ENCODE measurements around the gene PLXDC1. TPM values are rescaled to one million over a fixed set of nuclear protein-coding genes. Genes with fewer than 3 reads are reported as not detected.

Gene PLXDC1
- total and polyA plus RNA-seq, 2 experiments from 2014 or later: 0.28 to 0.91 TPM

GRCh38 chr17:39178536-39178935 lies 27.1 kb upstream of the PLXDC1 start:
- no peak overlapping the region for H3K4me3 Mint-ChIP-seq
- H3K27me3 ChIP-seq (ENCODE audit: insufficient read depth): no peaks in the 10 kb centered on the region
- no peaks in the 10 kb centered on the region; the same call in 2 of the 3 replicates for H3K9me3 Mint-ChIP-seq
- peaks cover 34% of the 10 kb centered on the region for H3K36me3 Mint-ChIP-seq (ENCODE audit: low read depth)
- DNase-seq (ENCODE audit: low spot score) (no peak), ATAC-seq (no peak)
- H4K20me1 ChIP-seq (replicated peaks; ENCODE audit: insufficient read depth): no peaks in the 10 kb centered on the region; the same call in 1 of the 2 replicates
- no peak overlapping the region for H3K4me2 ChIP-seq
- H3F3A ChIP-seq (replicated peaks; ENCODE audit: low read depth): peaks cover 17% of the 10 kb centered on the region
- H3K4me3 ChIP-seq: no peak overlapping the region
- H3K4me1 ChIP-seq (ENCODE audit: insufficient read depth): peaks cover 15% of the 10 kb centered on the region
- peaks cover 21% of the 10 kb centered on the region for H3K27me3 Mint-ChIP-seq (ENCODE audit: insufficient read depth, low read depth, poor library complexity)
- no peak overlapping the region for H2AFZ ChIP-seq
- no peak overlapping the region for H3K27ac ChIP-seq (ENCODE audit: low read depth)
- no peaks in the 10 kb centered on the region for H3K79me2 ChIP-seq (replicated peaks; ENCODE audit: insufficient read depth)
- no peaks in the 10 kb centered on the region for H3K9me2 ChIP-seq (ENCODE audit: insufficient read depth)
- H3K4me1 Mint-ChIP-seq: peaks cover 33% of the 10 kb centered on the region
- TF ChIP-seq REST (IDR thresholded peaks at IDR 0.05; ENCODE audit: unreplicated experiment): no peak
- TF ChIP-seq ZNF114 (CRISPR knock-in tag; IDR thresholded peaks at IDR 0.05): no peak
- no peak for TF ChIP-seq ZNF331 (CRISPR knock-in tag; IDR thresholded peaks at IDR 0.05; ENCODE audit: low read depth)
- no peak for TF ChIP-seq CTCF (conservative IDR thresholded peaks at IDR 0.05; ENCODE audit: low read depth in 2 of 2)
- TF ChIP-seq JUNB (IDR thresholded peaks at IDR 0.05; ENCODE audit: unreplicated experiment): no peak
- TF ChIP-seq EZH2phosphoT487 (IDR thresholded peaks at IDR 0.05; ENCODE audit: unreplicated experiment): no peak
- no peak for TF ChIP-seq POLR2AphosphoS5 (IDR thresholded peaks at IDR 0.05; ENCODE audit: low read depth)
- no peak for TF ChIP-seq ETS1 (IDR thresholded peaks at IDR 0.05)
- TF ChIP-seq CREB1 (CRISPR knock-in tag; IDR thresholded peaks at IDR 0.05; ENCODE audit: low read depth): no peak
- TF ChIP-seq ZNF462 (CRISPR knock-in tag; IDR thresholded peaks at IDR 0.05): no peak
- no peak for TF ChIP-seq NANOG (IDR thresholded peaks at IDR 0.05; ENCODE audit: borderline replicate concordance)
- TF ChIP-seq EZH2 (IDR thresholded peaks at IDR 0.05; ENCODE audit: low read depth, unreplicated experiment): no peak
- no peak for TF ChIP-seq STAT1 (IDR thresholded peaks at IDR 0.05; ENCODE audit: unreplicated experiment)
- H3K27ac Mint-ChIP-seq: no peak overlapping the region
- peaks cover 8% of the 10 kb centered on the region for H3K36me3 ChIP-seq (ENCODE audit: insufficient read depth)
